Stimulated activated CD8-positive, alpha-beta memory T cell treated with anti-CD3 and anti-CD28 coated beads, Interleukin-15, amount 100 ng/mL, for 1 hour (primary cell): ENCODE data around the gene ENDOV.

ENCODE experiments used
- DNase-seq: peaks from one replicate; pipeline ENCODE4 v3.0.0-alpha.2; 2020; ENCODE audit warnings: low read depth

ENDOV gene

DNA sequence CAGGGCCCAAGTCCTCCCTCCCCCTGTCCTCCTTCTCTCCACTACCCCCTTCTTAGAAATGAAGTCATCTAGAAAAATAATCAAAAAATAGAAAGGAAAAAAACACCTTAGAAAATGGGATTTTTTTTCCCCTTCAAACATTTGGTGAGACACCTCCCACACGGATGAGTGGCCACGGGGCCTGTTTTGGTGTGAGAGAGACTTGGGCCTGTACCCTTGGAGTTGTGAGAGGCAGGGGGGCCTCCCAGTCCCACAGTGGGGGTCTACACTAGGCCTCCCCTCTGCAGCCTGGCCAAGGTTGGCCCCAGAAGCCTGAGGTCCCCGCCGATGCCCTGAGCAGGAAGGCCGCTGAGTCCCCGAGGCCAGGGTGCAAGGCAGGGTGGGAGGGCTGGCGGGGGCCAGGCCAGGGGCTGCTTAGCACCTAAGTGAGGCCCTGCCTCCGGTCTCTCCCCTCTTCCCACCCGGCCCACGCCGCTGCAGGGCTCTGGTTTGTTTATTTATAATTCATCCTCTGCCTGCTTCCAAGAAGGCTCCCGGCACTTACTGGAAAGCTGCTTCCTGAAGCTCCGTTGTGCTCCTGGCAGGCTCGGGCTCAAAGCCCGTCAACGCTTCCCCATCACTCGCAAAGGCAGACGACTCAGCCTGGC is 35.1 kb downstream of the ENDOV start:
- no peak for DNase-seq

- DNase-seq, result no peak
Observed at GRCh38 chr17:80451104-80451775, 36.3 kb downstream of the ENDOV start.

DNA sequence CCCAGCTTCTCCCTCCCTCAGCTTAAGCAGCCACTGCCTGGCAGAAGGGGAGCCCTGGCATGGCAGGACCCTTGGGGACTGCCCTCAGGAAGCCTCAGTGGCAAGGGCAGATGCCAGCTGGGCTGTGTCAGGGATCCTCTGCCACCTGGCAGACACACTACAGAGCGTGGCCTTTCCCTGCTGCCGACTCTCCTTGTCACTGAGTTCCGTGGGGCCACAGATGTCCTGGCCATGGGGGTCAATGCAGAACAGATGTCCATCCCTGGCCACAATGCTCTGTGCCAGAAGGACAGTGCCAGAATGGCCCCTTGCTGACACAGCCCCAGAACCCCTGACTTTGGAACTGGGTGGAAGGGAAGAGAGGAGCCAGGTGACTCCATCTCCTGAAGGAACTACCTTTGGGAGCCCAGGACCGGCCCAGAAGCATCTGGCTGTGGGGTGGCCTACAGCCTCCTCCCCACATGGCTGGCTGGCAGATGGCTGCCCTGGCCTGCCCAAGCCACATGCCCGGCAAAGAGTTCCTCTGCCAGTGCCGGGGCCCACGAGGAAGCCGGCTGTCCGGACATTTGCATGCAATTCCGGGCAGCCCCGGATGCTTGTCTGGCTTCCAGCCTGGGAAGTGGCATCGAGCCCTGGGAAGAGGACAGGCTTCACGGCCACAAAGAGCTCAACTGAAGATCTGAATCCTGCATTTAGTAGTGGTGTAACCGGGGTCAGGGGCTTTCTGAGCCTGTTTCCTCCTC is 37.4 kb downstream of the ENDOV start:
- DNase-seq, result no peak

GRCh38 chr17:80453126-80453997 is 38.4 kb downstream of the ENDOV start:
- DNase-seq, result no peak

DNA sequence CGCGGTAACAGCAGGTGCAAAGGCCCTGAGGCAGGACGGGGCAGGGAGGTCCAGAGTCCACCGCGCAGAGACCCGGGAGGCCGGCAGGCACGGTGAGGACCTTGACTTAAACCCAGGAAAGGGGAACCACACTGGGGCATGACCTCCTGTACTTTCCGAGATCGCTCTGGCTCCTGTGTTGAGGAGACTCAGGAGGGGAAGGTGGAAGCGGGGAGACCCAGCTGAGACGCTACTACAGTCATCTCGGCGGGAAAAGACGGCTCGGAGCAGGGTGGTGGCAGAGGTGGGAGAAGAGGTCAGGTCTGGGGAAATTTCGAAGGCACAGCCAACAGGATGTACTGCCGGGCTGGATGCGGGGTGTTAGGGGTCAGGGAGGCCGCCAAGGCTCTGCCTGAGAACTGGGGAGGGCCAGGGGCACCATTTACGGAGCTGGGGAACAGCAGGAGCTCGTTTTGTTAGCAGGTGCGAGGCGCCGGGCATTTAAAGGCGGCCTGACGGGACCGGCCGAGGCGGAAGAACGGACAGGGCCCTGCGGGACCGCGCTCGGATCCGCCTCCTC is 39.1 kb downstream of the ENDOV start:
- no peak for DNase-seq

GRCh38 chr17:80454557-80455335 is 39.8 kb downstream of the ENDOV start:
- DNase-seq, result peak; percentile 83

GRCh38 chr17:80455336-80455710 is 40.4 kb downstream of the ENDOV start:
- no peak for DNase-seq

DNA sequence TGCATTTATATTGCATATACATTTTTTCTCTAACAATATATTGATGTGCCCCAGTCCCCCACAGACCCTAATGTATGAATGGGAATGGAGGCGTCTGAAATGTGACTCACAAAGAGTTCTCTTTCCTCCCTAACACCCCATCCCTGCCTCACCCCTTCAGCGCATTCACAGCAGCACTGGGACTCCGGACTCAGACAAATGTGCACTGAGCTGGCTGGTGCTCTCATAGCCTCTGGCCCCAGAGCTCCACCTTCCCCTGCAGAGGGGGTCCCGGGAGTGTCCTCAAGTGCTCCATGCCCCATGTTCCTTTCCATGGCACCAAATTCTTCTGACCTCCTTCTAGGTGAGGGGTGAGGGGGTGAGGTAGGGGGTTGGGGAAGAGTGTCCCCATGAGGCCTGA is 40.8 kb downstream of the ENDOV start:
- DNase-seq, result no peak

- no peak for DNase-seq
Observed at GRCh38 chr17:80456465-80457235, 41.7 kb downstream of the ENDOV start.

GRCh38 chr17:80457236-80457856 is 42.4 kb downstream of the ENDOV start:
- no peak for DNase-seq

DNA sequence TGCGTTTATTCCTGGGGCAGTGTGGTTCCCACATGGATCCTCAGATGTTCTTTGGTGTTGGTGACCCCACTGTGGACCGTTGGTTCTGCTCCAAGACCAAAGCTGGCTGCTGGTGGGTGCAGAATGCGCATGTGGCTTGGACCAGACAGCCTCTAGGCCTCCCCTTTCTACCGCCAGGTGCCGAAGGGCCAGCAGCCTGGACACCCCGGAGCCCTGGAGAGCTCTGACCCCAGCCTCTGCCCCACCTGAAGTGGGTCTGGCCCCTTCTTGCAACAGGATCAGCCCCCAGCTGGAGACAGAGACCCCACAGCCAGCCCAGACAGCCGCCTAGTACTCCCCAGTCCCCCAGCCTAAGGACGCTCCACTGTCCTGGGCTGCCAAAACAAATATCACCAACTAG is 43.0 kb downstream of the ENDOV start:
- no peak for DNase-seq

- DNase-seq, result no peak
Observed at GRCh38 chr17:80459234-80459633, 44.3 kb downstream of the ENDOV start.

GRCh38 chr17:80460429-80460834 is 45.5 kb downstream of the ENDOV start:
- DNase-seq, result no peak

- no peak for DNase-seq
Observed at GRCh38 chr17:80461528-80462160, 46.7 kb downstream of the ENDOV start.

DNA sequence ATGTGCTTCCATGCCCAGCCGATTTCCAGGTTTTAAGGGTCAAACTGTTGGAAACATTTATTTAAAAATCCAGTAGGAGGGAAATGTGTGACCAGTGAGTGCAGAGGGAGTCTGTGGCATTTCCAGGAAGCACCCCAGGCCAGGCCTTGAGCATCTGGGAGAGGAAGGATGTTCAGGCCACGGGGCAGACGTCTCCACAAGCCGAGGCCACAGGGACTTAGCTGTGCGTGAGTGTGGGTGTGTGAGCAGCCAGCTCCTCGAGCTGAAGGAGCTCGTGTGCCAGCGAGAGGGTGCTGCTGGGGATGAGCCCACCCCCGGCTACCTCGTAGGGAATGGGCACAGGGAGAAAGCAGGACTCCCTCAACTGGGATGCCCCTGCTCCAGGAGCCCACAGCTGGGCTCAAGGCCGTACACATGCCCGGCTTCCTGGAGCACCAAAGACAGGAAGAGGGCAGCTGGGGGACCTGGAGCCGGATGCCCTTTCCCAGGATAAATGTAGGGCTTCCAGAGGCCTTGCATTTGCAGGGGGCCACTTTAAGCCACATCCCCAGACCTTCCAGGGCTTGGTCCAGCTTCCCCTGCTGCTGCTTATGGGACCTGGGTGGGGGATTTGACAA is 48.9 kb downstream of the ENDOV start:
- no peak for DNase-seq

DNA sequence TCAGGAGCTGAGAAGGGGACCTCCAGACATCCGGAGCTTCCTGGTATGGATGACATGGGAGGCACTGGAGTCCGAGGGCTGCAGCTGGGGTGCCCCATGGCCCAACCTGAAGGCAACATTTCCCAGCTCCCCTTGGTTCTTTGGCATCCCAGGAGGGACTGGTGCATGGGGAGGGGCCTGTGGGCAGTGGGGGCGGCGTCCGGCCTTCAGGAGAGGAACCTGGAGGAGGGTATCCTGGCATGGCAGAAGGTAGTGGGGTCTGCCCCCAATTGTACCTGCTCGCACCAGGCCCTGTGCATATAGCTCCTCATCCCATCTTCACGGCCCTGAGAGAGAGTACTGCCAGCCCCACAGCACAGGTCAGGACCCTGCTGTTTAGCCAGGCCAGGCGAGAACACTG is 49.5 kb downstream of the ENDOV start:
- DNase-seq, result no peak

GRCh38 chr17:80465327-80465974 is 50.5 kb downstream of the ENDOV start:
- DNase-seq, result no peak

GRCh38 chr17:80466188-80466705 is 51.3 kb downstream of the ENDOV start:
- no peak for DNase-seq
